Endodermal cell (in vitro differentiated cells): ENCODE results near the gene CCNG2. TPM values are rescaled to one million over a fixed set of nuclear protein-coding genes. Genes with fewer than 3 reads are reported as not detected.
A peak's percentile ranks its signal among the peaks of the same experiment; 100 is the strongest.

Experiments used
- DNase-seq: peaks from one replicate; pipeline ENCODE4 v3.0.0-alpha.2; 2017
- H3K27ac ChIP-seq: 2 replicates; pipeline ENCODE4 v1.5.1; 2013; ENCODE audit warnings: mild to moderate bottlenecking, low read depth, low read length, moderate library complexity
- H3K27me3 ChIP-seq: 2 replicates; pipeline ENCODE4 v1.6.1; 2013; ENCODE audit warnings: mild to moderate bottlenecking, low read length, moderate library complexity; ENCODE audit not compliant: insufficient read depth, control insufficient read depth, poor library complexity, severe bottlenecking
- H3K36me3 ChIP-seq: 2 replicates; pipeline ENCODE4 v1.7.0; 2013; ENCODE audit warnings: mild to moderate bottlenecking, low read length, moderate library complexity; ENCODE audit not compliant: control insufficient read depth, insufficient read depth
- H3K4me1 ChIP-seq: one replicate; pipeline ENCODE4 v1.7.0; 2013; ENCODE audit warnings: low read length; ENCODE audit not compliant: control insufficient read depth, insufficient read depth
- H3K4me3 ChIP-seq: 2 replicates; pipeline ENCODE4 v1.5.1; 2013; ENCODE audit warnings: mild to moderate bottlenecking, low read length, moderate library complexity
- H3K9ac ChIP-seq: 2 replicates; pipeline ENCODE4 v1.6.1; 2013; ENCODE audit warnings: mild to moderate bottlenecking, low read length, moderate library complexity; ENCODE audit not compliant: poor library complexity, severe bottlenecking; ENCODE audit errors: extremely low read depth
- H3K9me3 ChIP-seq: 2 replicates; pipeline ENCODE4 v1.6.1; 2013; ENCODE audit warnings: mild to moderate bottlenecking, low read length, moderate library complexity; ENCODE audit not compliant: control insufficient read depth
- H3K27ac Mint-ChIP-seq: 2 replicates; pipeline ENCODE4 v1.8.0; 2020; ENCODE audit warnings: mixed read lengths
- H3K27me3 Mint-ChIP-seq: 2 replicates; pipeline ENCODE4 v1.8.0; 2021; ENCODE audit warnings: mild to moderate bottlenecking, mixed read lengths; ENCODE audit not compliant: insufficient read depth
- H3K36me3 Mint-ChIP-seq: 2 replicates; pipeline ENCODE4 v1.8.0; 2020; ENCODE audit warnings: low read depth, mixed read lengths
- H3K4me1 Mint-ChIP-seq: 2 replicates; pipeline ENCODE4 v1.8.0; 2020; ENCODE audit warnings: mixed read lengths
- H3K4me3 Mint-ChIP-seq: 2 replicates; pipeline ENCODE4 v1.8.0; 2020; ENCODE audit warnings: mild to moderate bottlenecking, moderate library complexity, mixed read lengths
- H3K9me3 Mint-ChIP-seq: 2 replicates; pipeline ENCODE4 v1.8.0; 2020; ENCODE audit warnings: mild to moderate bottlenecking, mixed read lengths
- WGBS, 2 experiments: methylation state at CpG; one replicate each; pipeline versions ENCODE4 v1.1.5 to v1.1.7; 2013; ENCODE audit warnings: missing lambda C conversion rate in 2 of 2, mixed read lengths in 1 of 2; ENCODE audit not compliant: insufficient coverage in 1 of 2, insufficient read length in 1 of 2; 5-methylcytosine and 5-hydroxymethylcytosine counted together
- total RNA-seq, 2 donors: library from RNA; stranded (reverse); fragmentation: NEBNext Ultra II Directional in 1 of 2; extraction: Animal tissue kit (Norgen Biotek cat#: 25700) in 1 of 2; gene quantifications; 2 replicates in 1 of 2; 3 replicates in 1 of 2; pipeline ENCODE4 v1.2.1, GENCODE V29; 2021
- TF ChIP-seq, protein P1 (sequence below): fragments of 200-600 bp; sonication (generic); conservative IDR thresholded peaks from 2 replicates; pipeline ENCODE4 v1.5.0; 2021; ENCODE audit warnings: antibody characterized with exemption, mild to moderate bottlenecking

The CCNG2 gene
- total RNA-seq, 2 donors from 2014 or later: 39.7 to 41.5 TPM

DNA sequence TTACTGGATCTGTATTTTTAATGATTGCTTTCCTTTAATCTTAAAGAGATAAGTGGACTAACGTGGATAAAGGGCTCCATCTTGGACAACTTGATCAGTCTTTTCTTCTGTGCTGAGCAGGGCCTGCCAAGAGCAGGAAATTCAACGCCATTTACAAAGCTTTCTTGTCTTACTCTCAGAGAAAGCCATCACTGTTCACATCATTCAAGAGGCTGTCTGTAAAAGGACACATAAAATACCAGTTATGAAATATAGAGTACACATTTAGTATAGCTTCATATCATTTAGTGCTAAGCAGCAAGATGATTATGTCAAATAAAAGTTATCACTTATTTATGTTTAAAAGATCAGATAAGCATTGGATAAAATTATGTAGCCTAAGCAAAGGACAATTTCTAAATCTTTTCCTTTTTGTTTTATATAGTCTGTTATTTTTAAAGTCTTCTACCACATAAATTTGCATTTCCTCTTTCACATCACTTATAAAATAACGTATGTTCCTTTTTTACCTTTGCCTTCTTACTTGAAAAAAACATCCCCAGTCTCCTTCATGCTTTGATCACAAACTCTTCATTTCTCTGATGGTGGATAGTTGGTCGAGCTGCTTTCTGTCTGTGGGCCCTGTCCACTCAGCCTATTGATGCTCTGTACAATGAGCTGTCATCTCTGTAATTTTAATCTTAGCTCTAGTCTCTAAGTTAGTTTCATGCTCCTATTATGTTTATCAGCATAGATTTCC, 2.1 kb upstream of the CCNG2 start:
- no peak overlapping the region for H3K9ac ChIP-seq
- peaks cover 5% of the 10 kb centered on the region for H3K4me1 ChIP-seq

DNA sequence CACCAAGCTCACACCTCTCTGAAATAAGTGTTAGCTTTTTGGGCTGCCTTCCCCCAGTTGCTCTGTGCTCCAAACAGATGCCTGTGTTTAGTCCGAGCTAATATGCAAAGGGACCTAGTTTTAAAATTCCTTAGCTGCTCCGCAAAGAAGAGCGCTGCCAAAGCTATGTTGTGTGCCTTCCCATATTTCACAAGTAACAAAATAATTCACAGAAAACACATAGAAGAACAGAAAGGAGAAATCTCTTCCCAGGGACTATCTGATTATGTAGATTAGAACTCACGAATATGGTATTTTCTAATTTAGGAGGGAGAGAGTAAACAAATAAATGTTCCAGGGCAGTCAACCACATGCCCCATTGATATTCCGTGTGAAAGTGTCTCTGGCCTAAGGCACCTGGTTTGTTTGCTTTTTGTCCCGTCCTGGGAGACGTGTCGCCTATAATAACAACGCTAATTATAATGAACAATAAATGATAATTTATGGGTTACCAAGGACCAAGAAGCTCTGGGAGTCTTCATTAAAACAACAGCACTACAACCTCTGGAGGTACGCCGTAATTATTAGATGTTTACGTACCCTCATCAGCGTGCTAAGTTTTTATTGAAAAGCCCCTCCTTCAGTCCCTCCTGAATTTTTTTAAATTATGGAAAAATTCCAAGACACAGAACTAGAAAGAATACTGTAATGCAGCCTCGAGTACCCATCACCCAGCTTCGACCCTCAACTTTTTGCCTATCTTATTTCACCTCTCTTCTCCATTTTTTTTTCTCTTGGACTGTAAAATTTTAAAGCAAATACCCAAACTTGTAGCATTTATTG, 1.2 kb upstream of the CCNG2 start:
- H3K4me3 Mint-ChIP-seq: peak overlapping the region; percentile 95
- peaks cover 5% of the 10 kb centered on the region for H3K4me1 ChIP-seq
- DNase-seq: no peak
- peaks cover 13% of the 10 kb centered on the region for H3K36me3 Mint-ChIP-seq
- peak overlapping the region; percentile 98 for H3K4me3 ChIP-seq
- peak overlapping the region; percentile 100 for H3K27ac Mint-ChIP-seq
- no peaks in the 10 kb centered on the region for H3K9me3 ChIP-seq
- peak overlapping the region; percentile 77 for H3K27ac ChIP-seq
- H3K27me3 Mint-ChIP-seq: no peaks in the 10 kb centered on the region
- peaks cover 39% of the 10 kb centered on the region for H3K4me1 Mint-ChIP-seq
- H3K27me3 ChIP-seq: no peaks in the 10 kb centered on the region
- WGBS, 2 experiments: 6 to 19% methylated on average over 6 to 14 of the region's 15 CpGs
- H3K9ac ChIP-seq: peak overlapping the region; percentile 98
- no peaks in the 10 kb centered on the region for H3K9me3 Mint-ChIP-seq
- H3K36me3 ChIP-seq: peaks cover 23% of the 10 kb centered on the region
- TF ChIP-seq, protein P1, sequence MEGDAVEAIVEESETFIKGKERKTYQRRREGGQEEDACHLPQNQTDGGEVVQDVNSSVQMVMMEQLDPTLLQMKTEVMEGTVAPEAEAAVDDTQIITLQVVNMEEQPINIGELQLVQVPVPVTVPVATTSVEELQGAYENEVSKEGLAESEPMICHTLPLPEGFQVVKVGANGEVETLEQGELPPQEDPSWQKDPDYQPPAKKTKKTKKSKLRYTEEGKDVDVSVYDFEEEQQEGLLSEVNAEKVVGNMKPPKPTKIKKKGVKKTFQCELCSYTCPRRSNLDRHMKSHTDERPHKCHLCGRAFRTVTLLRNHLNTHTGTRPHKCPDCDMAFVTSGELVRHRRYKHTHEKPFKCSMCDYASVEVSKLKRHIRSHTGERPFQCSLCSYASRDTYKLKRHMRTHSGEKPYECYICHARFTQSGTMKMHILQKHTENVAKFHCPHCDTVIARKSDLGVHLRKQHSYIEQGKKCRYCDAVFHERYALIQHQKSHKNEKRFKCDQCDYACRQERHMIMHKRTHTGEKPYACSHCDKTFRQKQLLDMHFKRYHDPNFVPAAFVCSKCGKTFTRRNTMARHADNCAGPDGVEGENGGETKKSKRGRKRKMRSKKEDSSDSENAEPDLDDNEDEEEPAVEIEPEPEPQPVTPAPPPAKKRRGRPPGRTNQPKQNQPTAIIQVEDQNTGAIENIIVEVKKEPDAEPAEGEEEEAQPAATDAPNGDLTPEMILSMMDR: no peak

More for the DNA sequence above, 2.1 kb upstream of the CCNG2 start:
- Mint-ChIP-seq H3K36me3 (peaks cover 7% of the 10 kb centered on the region), H3K9me3 (no peaks in the 10 kb centered on the region), H3K4me3 (peak overlapping the region; percentile 95), H3K27ac (no peak overlapping the region), H3K4me1 (peaks cover 39% of the 10 kb centered on the region), H3K27me3 (no peaks in the 10 kb centered on the region)
- H3K9me3 ChIP-seq: no peaks in the 10 kb centered on the region
- TF ChIP-seq, protein P1: no peak
- H3K36me3 ChIP-seq: peaks cover 16% of the 10 kb centered on the region
- H3K27me3 ChIP-seq: no peaks in the 10 kb centered on the region
- 67 to 85% methylated on average over 3 to 4 of the region's 4 CpGs for WGBS, 2 experiments
- H3K27ac ChIP-seq: no peak overlapping the region
- H3K4me3 ChIP-seq: no peak overlapping the region
- no peak for DNase-seq

DNA sequence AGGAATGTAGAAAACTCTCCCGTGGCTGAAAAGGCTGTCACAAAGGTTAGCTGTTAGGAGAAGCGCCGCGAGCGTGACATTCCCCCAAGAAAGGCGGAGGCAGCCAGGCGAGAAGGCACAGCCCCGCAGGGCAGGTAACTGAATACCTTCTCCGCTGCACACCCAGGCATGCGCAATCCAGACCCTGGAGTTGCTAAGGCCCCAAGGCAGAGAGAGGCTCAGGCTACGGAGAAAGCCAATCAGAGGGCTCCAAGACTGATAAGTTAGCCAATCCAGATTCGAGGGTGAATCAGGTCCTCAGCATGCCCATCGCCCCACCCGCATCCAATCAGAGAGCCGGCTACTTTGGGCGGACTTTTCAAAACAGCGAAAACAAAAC, 485 bp upstream of the CCNG2 start:
- no peaks in the 10 kb centered on the region for H3K9me3 Mint-ChIP-seq
- Histone ChIP-seq H3K27me3 (no peaks in the 10 kb centered on the region), H3K9ac (peak overlapping the region; percentile 98), H3K4me1 (peaks cover 5% of the 10 kb centered on the region), H3K9me3 (no peaks in the 10 kb centered on the region), H3K36me3 (peaks cover 30% of the 10 kb centered on the region), H3K4me3 (peak overlapping the region; percentile 98), H3K27ac (peak overlapping the region; percentile 99)
- TF ChIP-seq, protein P1: no peak
- 0% methylated on average over 10 to 17 of the region's 17 CpGs for WGBS, 2 experiments
- peaks cover 13% of the 10 kb centered on the region for H3K36me3 Mint-ChIP-seq
- H3K4me3 Mint-ChIP-seq: peak overlapping the region; percentile 95
- no peaks in the 10 kb centered on the region for H3K27me3 Mint-ChIP-seq
- peak; percentile 99 for DNase-seq
- H3K27ac Mint-ChIP-seq: peak overlapping the region; percentile 100
- peaks cover 39% of the 10 kb centered on the region for H3K4me1 Mint-ChIP-seq
